PFSK-1 (cell line): ENCODE results near the gene YJU2.

Experiments
- POLR2AphosphoS5 ChIP-seq: IDR thresholded peaks from 2 replicates; pipeline ENCODE4 v1.6.1; 2012; ENCODE audit warnings: low read depth, mild to moderate bottlenecking, control low read depth, low read length, moderate library complexity
- REST ChIP-seq, 2 experiments: IDR thresholded peaks; 2 replicates each; pipeline versions ENCODE4 v1.6.1 to v1.8.0; 2011 to 2012; ENCODE audit warnings: low read depth in 2 of 2, low read length in 2 of 2, control low read depth in 1 of 2, inconsistent platforms in 1 of 2, mild to moderate bottlenecking in 1 of 2, moderate library complexity in 1 of 2; ENCODE audit not compliant: insufficient read depth in 1 of 2

DNA sequence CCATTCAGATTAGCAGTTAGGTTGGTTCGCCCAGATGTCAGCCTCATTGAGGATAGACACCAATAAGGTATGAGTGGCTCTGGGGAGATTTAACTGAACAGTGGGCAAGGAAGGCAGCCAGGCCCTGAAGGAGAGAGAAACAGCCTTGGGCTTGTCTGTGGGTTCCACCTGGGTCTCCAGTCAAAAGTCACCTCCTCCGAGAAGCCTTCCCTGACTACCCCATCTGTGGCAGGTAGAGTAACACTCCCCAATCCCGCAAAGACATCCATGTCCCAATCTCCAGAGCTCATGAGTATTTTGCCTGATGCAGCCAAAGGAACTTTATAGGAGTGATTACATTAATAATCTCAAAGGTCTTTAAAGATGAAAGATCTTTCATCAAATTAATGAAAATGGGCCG lies 8.0 kb upstream of the YJU2 start:
- no peak for TF ChIP-seq POLR2AphosphoS5
- no peak for TF ChIP-seq REST (IDR thresholded peaks at IDR 0.05; ENCODE audit: insufficient read depth in 1 of 2, low read depth in 2 of 2, low read length in 2 of 2)
